IPS-11a (cell line): Measurements from ENCODE around the gene LHFPL3.
"Not testable (repeated sequence)": the region's sequence is repeated elsewhere in the genome, so short reads cannot be mapped to it uniquely, and the experiment has no call there.

ENCODE experiments used
- H3K4me3 ChIP-seq: one replicate; pipeline ENCODE4 v1.5.1; 2013; ENCODE audit warnings: low read depth, low read length, control low read depth

Gene LHFPL3

GRCh38 chr7:104584620-104585019 lies 256.2 kb downstream of the LHFPL3 start:
- no peak overlapping the region for H3K4me3 ChIP-seq

DNA sequence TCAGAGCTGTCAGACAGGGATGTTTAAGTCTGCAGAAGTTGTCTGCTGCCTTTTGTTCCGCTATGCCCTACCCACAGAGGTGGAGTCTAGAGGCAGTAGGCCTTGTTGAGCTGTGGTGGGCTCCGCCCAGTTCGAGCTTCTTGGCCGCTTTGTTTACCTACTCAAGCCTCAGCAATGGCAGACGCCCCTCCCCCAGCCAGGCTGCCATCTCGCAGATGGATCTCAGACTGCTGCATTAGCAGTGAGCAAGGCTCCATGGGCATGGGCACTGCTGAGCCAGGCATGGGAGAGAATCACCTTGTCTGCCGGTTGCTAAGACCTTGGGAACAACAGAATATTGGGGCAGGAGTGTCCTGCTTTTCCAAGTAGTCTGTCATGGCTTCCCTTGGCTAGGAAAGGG lies 267.2 kb downstream of the LHFPL3 start:
- not testable (repeated sequence) for H3K4me3 ChIP-seq

GRCh38 chr7:104603957-104604356 lies 275.6 kb downstream of the LHFPL3 start:
- H3K4me3 ChIP-seq: no peak overlapping the region

DNA sequence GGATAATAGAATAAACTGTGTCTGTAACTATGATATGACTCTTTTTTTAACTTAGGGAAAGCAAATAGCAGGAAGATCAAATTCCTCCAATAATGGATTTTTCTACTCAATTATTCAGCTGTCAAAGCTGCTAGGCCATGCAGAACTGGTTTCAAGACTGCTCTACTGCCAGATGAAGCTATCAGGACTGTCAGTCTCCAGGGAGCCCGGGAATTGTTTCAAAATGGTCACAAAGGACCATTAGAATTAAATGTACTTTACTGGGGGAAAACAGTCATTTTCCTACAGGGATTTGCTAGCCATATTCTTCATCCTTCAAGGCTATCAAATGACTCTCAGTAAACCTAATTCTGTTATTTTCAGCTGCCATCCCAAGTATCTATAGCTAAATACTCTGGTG lies 276.3 kb downstream of the LHFPL3 start:
- no peak overlapping the region for H3K4me3 ChIP-seq

GRCh38 chr7:104621321-104621720 lies 292.9 kb downstream of the LHFPL3 start:
- no peak overlapping the region for H3K4me3 ChIP-seq

- no peak overlapping the region for H3K4me3 ChIP-seq
Observed at GRCh38 chr7:104625956-104626355, 297.6 kb downstream of the LHFPL3 start.

GRCh38 chr7:104627516-104627915 lies 299.1 kb downstream of the LHFPL3 start:
- no peak overlapping the region for H3K4me3 ChIP-seq

DNA sequence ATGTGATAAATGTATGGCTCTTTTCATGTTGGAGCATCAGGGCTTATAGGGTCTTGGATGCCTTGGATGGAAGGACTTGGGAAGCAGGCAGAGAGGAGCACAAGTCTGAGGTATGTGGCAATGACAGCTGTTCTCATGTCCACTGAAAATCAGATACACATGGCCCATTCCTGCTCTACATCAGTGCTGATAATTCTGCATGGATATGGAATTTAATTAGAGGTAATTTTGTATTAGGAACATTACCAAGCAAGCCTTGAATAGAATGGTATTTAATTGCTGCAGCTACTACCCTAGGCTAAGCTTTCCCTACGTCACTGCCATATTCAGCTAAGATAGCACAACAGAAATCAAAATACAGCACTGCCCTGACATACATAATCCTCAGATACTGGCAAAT lies 299.6 kb downstream of the LHFPL3 start:
- no peak overlapping the region for H3K4me3 ChIP-seq

- no peak overlapping the region for H3K4me3 ChIP-seq
Observed at GRCh38 chr7:104629408-104629807, 301.0 kb downstream of the LHFPL3 start.

- H3K4me3 ChIP-seq: no peak overlapping the region
Observed at GRCh38 chr7:104640506-104640905, 312.1 kb downstream of the LHFPL3 start.

GRCh38 chr7:104642560-104642959 lies 314.2 kb downstream of the LHFPL3 start:
- no peak overlapping the region for H3K4me3 ChIP-seq

GRCh38 chr7:104643587-104644217 lies 315.3 kb downstream of the LHFPL3 start:
- no peak overlapping the region for H3K4me3 ChIP-seq

- H3K4me3 ChIP-seq: no peak overlapping the region
Observed at GRCh38 chr7:104650991-104651640, 322.7 kb downstream of the LHFPL3 start.

GRCh38 chr7:104652434-104652833 lies 324.0 kb downstream of the LHFPL3 start:
- no peak overlapping the region for H3K4me3 ChIP-seq

DNA sequence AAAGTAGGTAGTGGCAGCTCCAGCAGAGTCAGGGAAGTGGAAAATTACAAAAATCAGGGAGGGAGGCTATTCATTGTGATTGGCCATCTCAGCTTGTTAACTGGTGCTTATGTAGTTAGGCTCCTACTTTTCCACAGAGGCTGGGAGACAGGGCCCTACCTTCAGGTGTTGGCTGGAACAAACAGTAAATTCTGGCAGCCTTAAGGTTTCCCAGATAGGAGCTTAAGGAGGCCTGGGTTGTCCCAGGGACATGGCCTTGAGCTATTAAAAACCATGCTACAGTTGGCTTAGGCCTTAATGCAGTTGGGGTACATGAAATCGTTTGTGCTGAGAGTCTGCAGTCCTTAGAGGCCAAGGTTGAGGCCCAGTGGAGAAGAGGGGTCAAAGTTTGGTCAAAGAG lies 324.5 kb downstream of the LHFPL3 start:
- H3K4me3 ChIP-seq: no peak overlapping the region

DNA sequence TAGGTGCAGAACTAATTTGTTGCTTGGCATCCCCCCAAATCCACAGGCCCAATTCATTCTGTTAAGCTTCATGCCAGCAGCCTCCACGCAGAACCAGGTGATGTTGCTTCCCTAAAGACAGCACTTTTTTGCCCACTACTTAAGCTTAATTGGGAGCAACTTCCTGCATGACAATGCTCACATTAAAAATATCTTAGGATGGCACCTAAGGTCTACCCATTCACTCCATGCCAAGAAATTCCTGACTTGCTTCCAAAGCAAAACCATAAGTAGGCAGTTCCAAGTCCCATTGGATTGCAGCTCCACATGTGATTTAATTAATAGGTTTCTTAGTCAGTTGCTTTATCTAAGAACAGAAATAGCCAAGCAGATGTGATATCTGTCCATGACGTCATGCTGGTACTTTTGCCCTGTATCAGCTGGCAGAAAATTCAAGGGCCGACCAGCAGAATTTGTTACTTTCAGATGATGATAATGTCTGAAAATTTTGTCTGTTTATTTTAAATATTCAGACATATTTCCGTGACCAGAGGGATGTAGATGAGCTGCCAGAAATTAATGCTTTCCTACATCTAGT lies 325.5 kb downstream of the LHFPL3 start:
- H3K4me3 ChIP-seq: no peak overlapping the region

DNA sequence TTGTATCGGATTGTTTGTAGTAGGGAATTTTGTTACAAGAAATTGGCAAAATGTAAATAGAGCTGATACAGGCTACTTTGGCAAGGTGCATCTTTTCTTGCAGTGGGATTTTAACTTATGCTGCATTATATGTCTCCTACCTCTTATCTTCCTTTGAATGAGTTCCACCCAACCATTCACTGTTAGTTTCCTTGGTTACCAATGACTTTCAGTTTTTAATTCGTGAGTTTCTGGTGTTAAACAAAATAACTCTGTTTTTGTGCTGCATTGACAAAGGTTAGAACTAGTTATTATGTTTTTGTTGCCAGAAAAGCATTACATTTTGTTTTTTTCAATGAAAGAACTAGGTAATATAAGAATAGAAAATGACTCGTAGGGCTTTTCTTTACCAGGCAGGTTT lies 327.2 kb downstream of the LHFPL3 start:
- H3K4me3 ChIP-seq: no peak overlapping the region

GRCh38 chr7:104656467-104656866 lies 328.1 kb downstream of the LHFPL3 start:
- no peak overlapping the region for H3K4me3 ChIP-seq

DNA sequence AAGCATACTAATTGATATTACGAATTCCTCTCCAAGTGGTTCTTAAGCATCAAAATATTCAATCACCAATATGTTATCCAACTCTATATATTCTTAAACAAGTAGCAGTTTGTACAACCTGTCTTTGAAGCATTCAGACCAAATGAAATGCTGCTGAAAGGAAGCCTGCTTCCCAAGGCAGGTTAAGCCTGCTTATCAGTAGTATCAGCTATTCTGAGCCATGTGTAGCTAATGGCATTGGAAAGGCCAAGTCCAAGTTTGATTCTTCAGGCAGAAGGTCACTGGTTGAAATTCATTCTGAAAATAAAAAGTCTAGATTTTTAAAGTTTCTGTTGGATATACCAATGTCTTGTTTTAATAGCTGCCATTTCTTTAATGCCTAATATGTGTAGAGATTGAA lies 328.7 kb downstream of the LHFPL3 start:
- no peak overlapping the region for H3K4me3 ChIP-seq

- H3K4me3 ChIP-seq: no peak overlapping the region
Observed at GRCh38 chr7:104661575-104661974, 333.2 kb downstream of the LHFPL3 start.

DNA sequence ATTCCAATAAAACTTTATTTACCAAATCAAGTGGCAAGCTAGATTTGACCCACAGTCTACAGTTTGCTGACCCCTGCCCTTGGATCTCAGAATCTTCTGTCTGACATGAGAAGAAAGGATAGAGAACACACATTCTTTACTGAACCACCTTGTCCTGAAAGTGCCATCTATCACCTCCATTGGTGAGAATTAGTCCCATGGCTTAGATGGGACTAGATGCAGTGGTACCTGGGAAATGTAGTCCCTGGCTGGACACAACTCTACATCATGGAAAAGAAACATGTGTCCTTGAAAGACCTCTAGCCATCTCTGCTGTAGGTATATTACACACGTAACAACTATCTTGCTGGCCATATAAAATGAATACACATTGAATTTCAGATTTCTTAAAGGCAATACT lies 336.2 kb downstream of the LHFPL3 start:
- H3K4me3 ChIP-seq: no peak overlapping the region

- H3K4me3 ChIP-seq: no peak overlapping the region
Observed at GRCh38 chr7:104677587-104677986, 349.2 kb downstream of the LHFPL3 start.

- no peak overlapping the region for H3K4me3 ChIP-seq
Observed at GRCh38 chr7:104679085-104679484, 350.7 kb downstream of the LHFPL3 start.
